K562 (cell line): Measurements from ENCODE around the gene RSPH1. TPM values are rescaled to one million over a fixed set of nuclear protein-coding genes. Genes with fewer than 3 reads are reported as not detected.

ENCODE experiments used
- ATAC-seq: fragments of 200-7000 bp; cut with Tn5 transposase; 3 replicates; pipeline ENCODE4 v1.9.1; 2020; ENCODE audit warnings: moderate library complexity
- BruUV-seq: library from RNA; stranded (reverse); fragments of 400-500 nt; replicated peaks from 2 replicates; lab custom pipeline; 2021; lab: Mats Ljungman, UMichigan
- CTCF ChIA-PET: fragments of 300-600 bp; formaldehyde crosslinking; extraction: SDS; loops from one replicate; lab custom pipeline; 2021; ENCODE audit warnings: low intra/inter-chr PET ratio; lab: Yijun Ruan, JAX
- POLR2A ChIA-PET: fragments of 300-600, 350-650 bp; sonication (Branson Sonifier 250); formaldehyde crosslinking; extraction: SDS; loops from one replicate; lab custom pipeline; 2021; ENCODE audit warnings: antibody characterized with exemption, inconsistent platforms; lab: Yijun Ruan, JAX
- DNase-seq, 4 experiments: peaks; one replicate each; pipeline versions ENCODE4 v3.0.0 to v3.0.0-alpha.2; 2011 to 2018; ENCODE audit warnings: low spot score in 3 of 4, mixed read lengths in 3 of 4; ENCODE audit errors: extremely low read depth in 1 of 4
- FAIRE-seq: peaks from 2 replicates; lab custom pipeline; 2011; peaks lifted over from hg19 to GRCh38; lab: Jason Lieb, UNC
- H2AFZ ChIP-seq: 2 replicates; pipeline ENCODE4 v1.6.0; 2011; ENCODE audit warnings: low read depth, low read length, control low read depth, inconsistent platforms
- H3K27ac ChIP-seq: fragments of 200-600 bp; 3 replicates; pipeline ENCODE4 v1.8.0; 2011; ENCODE audit warnings: low read depth, mild to moderate bottlenecking, control low read depth, inconsistent platforms, low read length, moderate library complexity, mixed read lengths; ENCODE audit errors: extremely low read depth
- H3K27me3 ChIP-seq, 2 experiments: fragments of 300-600 bp in 1 of 2; 2 replicates in 1 of 2; 3 replicates in 1 of 2; pipeline versions ENCODE4 v1.6.0 to v1.8.0; 2011; ENCODE audit warnings: inconsistent platforms in 2 of 2, low read length in 2 of 2, mild to moderate bottlenecking in 1 of 2, mixed read lengths in 1 of 2, moderate library complexity in 1 of 2; ENCODE audit not compliant: control insufficient read depth in 2 of 2, insufficient read depth in 2 of 2
- H3K36me3 ChIP-seq: fragments of 300-600 bp; 3 replicates; pipeline ENCODE4 v1.8.0; 2011; ENCODE audit warnings: mild to moderate bottlenecking, low read length, inconsistent platforms; ENCODE audit not compliant: control insufficient read depth, insufficient read depth
- H3K4me1 ChIP-seq, 2 experiments: fragments of 200-600 bp in 1 of 2; replicated peaks in 1 of 2; 2 replicates in 1 of 2; 3 replicates in 1 of 2; pipeline versions ENCODE4 v1.5.1 to v1.8.0; 2011; ENCODE audit warnings: inconsistent platforms in 2 of 2, low read length in 2 of 2, mild to moderate bottlenecking in 1 of 2, mixed read lengths in 1 of 2, moderate library complexity in 1 of 2; ENCODE audit not compliant: control insufficient read depth in 2 of 2, insufficient read depth in 2 of 2
- H3K4me2 ChIP-seq: 2 replicates; pipeline ENCODE4 v1.6.1; 2011; ENCODE audit warnings: low read length, control low read depth, inconsistent platforms, mixed read lengths; ENCODE audit not compliant: insufficient read depth
- H3K4me3 ChIP-seq: fragments of 200-600 bp; sonication (generic), shearing (Covaris generic); 2 replicates; pipeline ENCODE4 v1.5.1; 2016; ENCODE audit warnings: control low read depth, inconsistent platforms
- H3K79me2 ChIP-seq: fragments of 200-600 bp; 3 replicates; pipeline ENCODE4 v1.8.0; 2011; ENCODE audit warnings: low read length, inconsistent platforms; ENCODE audit not compliant: control insufficient read depth, insufficient read depth
- H3K9ac ChIP-seq, 2 experiments: 2 replicates each; pipeline versions ENCODE4 v1.6.0 to v1.6.1; 2011; ENCODE audit warnings: low read depth in 2 of 2, low read length in 2 of 2, control low read depth in 1 of 2, inconsistent platforms in 1 of 2, mild to moderate bottlenecking in 1 of 2, mixed read lengths in 1 of 2; ENCODE audit not compliant: insufficient read depth in 1 of 2
- H3K9me1 ChIP-seq: one replicate; pipeline ENCODE4 v1.6.0; 2011; ENCODE audit warnings: inconsistent platforms, mild to moderate bottlenecking, low read length, moderate library complexity; ENCODE audit not compliant: control insufficient read depth, insufficient read depth
- H3K9me3 ChIP-seq: replicated peaks from 2 replicates; pipeline ENCODE4 v1.5.1; 2011; ENCODE audit warnings: low read depth, low read length, inconsistent platforms; ENCODE audit not compliant: control insufficient read depth, insufficient read depth
- H4K20me1 ChIP-seq: replicated peaks from 2 replicates; pipeline ENCODE4 v1.6.1; 2011; ENCODE audit warnings: low read length, inconsistent platforms, mixed read lengths; ENCODE audit not compliant: control insufficient read depth, insufficient read depth
- ASH1L ChIP-seq: fragments of 450-650 bp; IDR thresholded peaks from 2 replicates; pipeline ENCODE4 v1.6.1; 2018; ENCODE audit warnings: borderline replicate concordance, mild to moderate bottlenecking, low read depth; ENCODE audit not compliant: partially characterized antibody
- BCOR ChIP-seq: fragments of 450-650 bp; IDR thresholded peaks from 2 replicates; pipeline ENCODE4 v1.6.1; 2016
- DMBX1 ChIP-seq: fragments of 250-450 bp; sonication (Bioruptor Pico); IDR thresholded peaks from 2 replicates; pipeline ENCODE4 v1.8.0; 2022; ENCODE audit warnings: inconsistent platforms, mild to moderate bottlenecking, moderate library complexity, borderline replicate concordance
- E2F4 ChIP-seq: sonication (generic); formaldehyde crosslinking; IDR thresholded peaks from 2 replicates; pipeline ENCODE4 v1.8.0; 2022; ENCODE audit warnings: mild to moderate bottlenecking, low read depth, missing genetic modification reagents
- E2F5 ChIP-seq: sonication (generic); formaldehyde crosslinking; IDR thresholded peaks from 2 replicates; pipeline ENCODE4 v1.8.0; 2022; ENCODE audit warnings: mild to moderate bottlenecking, missing genetic modification reagents
- ELF2 ChIP-seq: fragments of 250-450 bp; sonication (Bioruptor Pico); IDR thresholded peaks from 2 replicates; pipeline ENCODE4 v1.5.0; 2021; ENCODE audit warnings: mild to moderate bottlenecking
- HOXB6 ChIP-seq: fragments of 250-450 bp; sonication (Bioruptor Pico); IDR thresholded peaks from 2 replicates; pipeline ENCODE4 v1.5.1; 2022; ENCODE audit warnings: mild to moderate bottlenecking, borderline replicate concordance
- MEIS2 ChIP-seq: fragments of 450-650 bp; IDR thresholded peaks from 2 replicates; pipeline ENCODE4 v1.6.1; 2014; ENCODE audit warnings: mild to moderate bottlenecking; ENCODE audit not compliant: partially characterized antibody
- MTF1 ChIP-seq: fragments of 250-450 bp; sonication (Bioruptor Pico); IDR thresholded peaks from 2 replicates; pipeline ENCODE4 v1.9.0; 2021; ENCODE audit warnings: moderate library complexity, mild to moderate bottlenecking, inconsistent platforms, borderline replicate concordance
- PCBP1 ChIP-seq: fragments of 200-400 bp; formaldehyde crosslinking; IDR thresholded peaks from 2 replicates; pipeline ENCODE4 v1.6.1; 2018; ENCODE audit warnings: mild to moderate bottlenecking, low read depth, low read length; ENCODE audit not compliant: poor library complexity, severe bottlenecking
- SMARCE1 ChIP-seq: fragments of 450-650 bp; IDR thresholded peaks from 2 replicates; pipeline ENCODE4 v1.7.1; 2016; ENCODE audit warnings: mild to moderate bottlenecking
- STAT5A ChIP-seq: IDR thresholded peaks from 2 replicates; pipeline ENCODE4 v1.6.1; 2012; ENCODE audit warnings: low read length, inconsistent platforms, borderline replicate concordance
- TAL1 ChIP-seq: fragments of 450-650 bp; IDR thresholded peaks from 2 replicates; pipeline ENCODE4 v1.6.1; 2016; ENCODE audit warnings: mild to moderate bottlenecking
- TOE1 ChIP-seq, 2 experiments: fragments of 450-650 bp in 1 of 2; sonication (generic) in 1 of 2; formaldehyde crosslinking in 1 of 2; IDR thresholded peaks; 2 replicates each; pipeline versions ENCODE4 v1.7.1 to v1.8.0; 2016 to 2022; ENCODE audit warnings: borderline replicate concordance in 2 of 2, mild to moderate bottlenecking in 2 of 2, antibody characterized with exemption in 1 of 2, inconsistent platforms in 1 of 2, low read depth in 1 of 2, missing genetic modification reagents in 1 of 2, moderate library complexity in 1 of 2
- TSHZ1 ChIP-seq: fragments of 250-450 bp; sonication (Bioruptor Pico); IDR thresholded peaks from 2 replicates; pipeline ENCODE4 v1.4.0; 2020; ENCODE audit warnings: mild to moderate bottlenecking, moderate library complexity
- ZBTB17 ChIP-seq: fragments of 450-650 bp; formaldehyde crosslinking; IDR thresholded peaks from 2 replicates; pipeline ENCODE4 v1.4.0; 2020; ENCODE audit warnings: mild to moderate bottlenecking
- ZNF124 ChIP-seq: sonication (generic); formaldehyde crosslinking; IDR thresholded peaks from 2 replicates; pipeline ENCODE4 v1.8.1; 2022; ENCODE audit warnings: missing genetic modification reagents
- ZNF316 ChIP-seq: fragments of 450-650 bp; IDR thresholded peaks from 2 replicates; pipeline ENCODE4 v1.6.1; 2016
- ZNF561 ChIP-seq: fragments of 450-650 bp; formaldehyde crosslinking; conservative IDR thresholded peaks from 2 replicates; pipeline ENCODE4 v1.4.0; 2020; ENCODE audit warnings: mild to moderate bottlenecking, moderate library complexity
- WGBS: fragments of 100-300 bp; shearing (Covaris generic); methylation state at CpG from one replicate; pipeline ENCODE4 v1.1.6; 2016; ENCODE audit warnings: low coverage, mixed read lengths; ENCODE audit not compliant: insufficient coverage; ENCODE audit errors: missing lambda C conversion rate; 5-methylcytosine and 5-hydroxymethylcytosine counted together
- in situ Hi-C: fragments of 300-500 bp; cut with MboI; formaldehyde crosslinking; loops from 4 replicates; pipeline ENCODE4 v1.15.0; 2018; ENCODE audit warnings: inconsistent platforms, mixed read lengths
- intact Hi-C: fragments of 100-400 bp; cut with micrococcal nuclease; formaldehyde crosslinking; loops from 2 replicates; pipeline ENCODE4 v1.14.2; 2022
- polyA plus RNA-seq, 8 experiments: library from polyadenylated mRNA; depleted of rRNA in 4 of 8; stranded (reverse) in 5 of 8; unstranded in 3 of 8; fragments of >200 nt; fragmentation: Nextera tagmentation in 2 of 8; fragmentation: Illumina TruSeq in 1 of 8; extraction: Ambion mirVana in 2 of 8; extraction: Trizol in 1 of 8; gene quantifications; 2 replicates each; pipeline versions ENCODE4 v1.2.1 to v1.2.3, GENCODE V29; 2011 to 2014; ENCODE audit warnings: inconsistent platforms in 1 of 8, missing spikeins in 1 of 8
- total RNA-seq, 7 experiments: library from RNA; depleted of rRNA in 6 of 7; stranded (reverse); fragments of >200 nt in 6 of 7; fragmentation: Illumina TruSeq in 2 of 7; extraction: Trizol in 2 of 7; gene quantifications; 2 replicates each; pipeline versions ENCODE4 v1.2.1 to v1.2.3, GENCODE V29; 2011 to 2021; ENCODE audit warnings: low replicate concordance in 1 of 7

RSPH1 gene
- total and polyA plus RNA-seq, 9 of the 15 experiments (the other 6 are each of a cell fraction or from before 2014, with no cell fraction given), result 0.17 TPM; not detected in 8

GRCh38 chr21:42473498-42474042 is 22.5 kb downstream of the RSPH1 start:
- BruUV-seq, result no TSS peak
- H3K4me1 ChIP-seq, result peaks cover 3 to 5% of the 10 kb centered on the region in 2 experiments; a peak in 3 of 5 replicates
- H3K79me2 ChIP-seq, result no peaks in the 10 kb centered on the region
- no peaks in the 10 kb centered on the region for H3K9me1 ChIP-seq
- no peaks in the 10 kb centered on the region for H3K36me3 ChIP-seq
- H3K9me3 ChIP-seq, result no peaks in the 10 kb centered on the region
- CTCF ChIA-PET, result no interaction called here
- intact Hi-C loops (no loop called here), in situ Hi-C loops (no loop called here)
- POLR2A ChIA-PET, result no interaction called here
- DNase-seq, result no peak
- H2AFZ ChIP-seq, result no peak overlapping the region
- FAIRE-seq, result no peak
- 4% methylated on average over 9 of the region's 9 CpGs for WGBS
- H3K4me2 ChIP-seq, result no peak overlapping the region
- H4K20me1 ChIP-seq, result no peaks in the 10 kb centered on the region
- no peak for ATAC-seq
- peaks cover 41 to 59% of the 10 kb centered on the region in 2 experiments for H3K27me3 ChIP-seq
- H3K27ac ChIP-seq, result no peak overlapping the region
- no peak overlapping the region for H3K4me3 ChIP-seq
- H3K9ac ChIP-seq, result no peak overlapping the region
- TF ChIP-seq DMBX1 (no peak), BCOR (no peak), ELF2 (CRISPR knock-in tag) (no peak), SMARCE1 (no peak), E2F5 (CRISPR knock-in tag) (no peak), ZNF124 (CRISPR knock-in tag) (no peak), TAL1 (no peak), ZBTB17 (CRISPR knock-in tag) (no peak), MEIS2 (no peak), ZNF561 (CRISPR knock-in tag) (no peak), E2F4 (no peak), ZNF316 (peak; percentile 83), TSHZ1 (CRISPR knock-in tag) (no peak), HOXB6 (CRISPR knock-in tag) (no peak), TOE1 (IDR thresholded peaks at IDR 0.05; ENCODE audit: borderline replicate concordance) (no peak), TOE1 (CRISPR knock-in tag; IDR thresholded peaks at IDR 0.05; ENCODE audit: borderline replicate concordance, low read depth) (no peak), PCBP1 (no peak), MTF1 (CRISPR knock-in tag) (no peak), ASH1L (no peak), STAT5A (no peak)
